Left lung (tissue), 10 donors: ENCODE results near the gene SERPINC1. TPM values are rescaled to one million over a fixed set of nuclear protein-coding genes. Genes with fewer than 3 reads are reported as not detected.

Source experiments
- ATAC-seq: fragments of 200-7000 bp; cut with Tn5 transposase; one replicate; pipeline ENCODE4 v1.9.1; 2020; ENCODE audit warnings: moderate library complexity
- DNase-seq, 4 donors: peaks; one replicate each; pipeline ENCODE4 v3.0.0-alpha.2; 2013 to 2020
- H3K27ac ChIP-seq, 2 donors: fragments of 200-600 bp; sonication (generic) in 1 of 2; one replicate each; pipeline versions ENCODE4 v1.5.0 to v1.8.0; 2020 to 2021
- H3K27me3 ChIP-seq, 2 donors: fragments of 200-600 bp; sonication (generic) in 1 of 2; one replicate each; pipeline versions ENCODE4 v1.5.0 to v1.8.0; 2020 to 2021
- H3K36me3 ChIP-seq, 2 donors: fragments of 200-600 bp; sonication (generic) in 1 of 2; one replicate each; pipeline versions ENCODE4 v1.5.0 to v1.8.0; 2020 to 2021
- H3K4me1 ChIP-seq, 2 donors: fragments of 200-600 bp; one replicate each; pipeline ENCODE4 v1.8.0; 2021
- H3K4me3 ChIP-seq, 2 donors: fragments of 200-600 bp; sonication (generic) in 1 of 2; one replicate each; pipeline versions ENCODE4 v1.5.0 to v1.8.0; 2020 to 2021; ENCODE audit warnings: mild to moderate bottlenecking in 1 of 2
- H3K9me3 ChIP-seq, 2 donors: fragments of 200-600 bp; sonication (generic) in 1 of 2; one replicate each; pipeline versions ENCODE4 v1.5.0 to v1.8.0; 2020 to 2021
- CTCF ChIP-seq, 2 donors: fragments of 200-600 bp; sonication (generic) in 1 of 2; IDR thresholded peaks; one replicate each; pipeline versions ENCODE4 v1.5.0 to v1.8.0; 2021; ENCODE audit warnings: antibody characterized with exemption in 2 of 2
- intact Hi-C, 2 donors: fragments of 100-400 bp; cut with DNase I; formaldehyde crosslinking; loops; one replicate each; pipeline versions ENCODE4 v1.11.2 to v1.14.2; 2022
- polyA plus RNA-seq, 6 donors: library from polyadenylated mRNA; unstranded; fragments of 120-200 nt; gene quantifications; one replicate each; pipeline ENCODE4 v1.2.1, GENCODE V29; 2013; ENCODE audit not compliant: insufficient read length in 6 of 6
- total RNA-seq, 2 donors: library from RNA; stranded (reverse); fragmentation: NEBNext Ultra II Directional; extraction: Animal tissue kit (Norgen Biotek cat#: 25700); gene quantifications; one replicate each; pipeline ENCODE4 v1.2.1, GENCODE V29; 2021
- donor health status: DM: no; HTN: yes; CAD: no.
- donor health status: DM: no; HTN: no; CAD: no.

SERPINC1 gene
- total and polyA plus RNA-seq, 8 donors, result 0.13 to 0.54 (median 0.43) TPM; not detected in 1

- DNase-seq (no peak), ATAC-seq (no peak)
- Histone ChIP-seq H3K4me1 (no peaks in the 10 kb centered on the region), H3K27me3 (no peaks in the 10 kb centered on the region), H3K4me3 (no peak overlapping the region), H3K9me3 (no peaks in the 10 kb centered on the region), H3K36me3 (no peaks in the 10 kb centered on the region), H3K27ac (no peak overlapping the region)
- intact Hi-C loops, result no loop called here
- no peak for TF ChIP-seq CTCF (IDR thresholded peaks at IDR 0.05)
Measured at GRCh38 chr1:173920861-173921260, 3.7 kb upstream of the SERPINC1 start.

- Histone ChIP-seq H3K27me3 (no peaks in the 10 kb centered on the region), H3K27ac (no peak overlapping the region), H3K4me1 (no peaks in the 10 kb centered on the region), H3K9me3 (no peaks in the 10 kb centered on the region), H3K4me3 (no peak overlapping the region), H3K36me3 (no peaks in the 10 kb centered on the region)
- DNase-seq, result no peak
- intact Hi-C loops, result no loop called here
- peak; percentile 75 for ATAC-seq
- no peak for TF ChIP-seq CTCF (IDR thresholded peaks at IDR 0.05)
Measured at GRCh38 chr1:173917635-173918493, 737 bp upstream of the SERPINC1 start.

GRCh38 chr1:173916667-173917066, 460 bp downstream of the SERPINC1 start:
- H3K27ac ChIP-seq, result no peak overlapping the region
- no peaks in the 10 kb centered on the region for H3K4me1 ChIP-seq
- DNase-seq, result no peak
- H3K9me3 ChIP-seq, result no peaks in the 10 kb centered on the region
- ATAC-seq, result no peak
- H3K36me3 ChIP-seq, result no peaks in the 10 kb centered on the region
- no peak overlapping the region for H3K4me3 ChIP-seq
- intact Hi-C loops, result no loop called here
- TF ChIP-seq CTCF (IDR thresholded peaks at IDR 0.05), result no peak
- no peaks in the 10 kb centered on the region for H3K27me3 ChIP-seq

GRCh38 chr1:173915596-173915995, 1.5 kb downstream of the SERPINC1 start:
- DNase-seq, result no peak
- no peaks in the 10 kb centered on the region for H3K4me1 ChIP-seq
- H3K27ac ChIP-seq, result no peak overlapping the region
- intact Hi-C loops, result no loop called here
- no peaks in the 10 kb centered on the region for H3K9me3 ChIP-seq
- no peak for TF ChIP-seq CTCF (IDR thresholded peaks at IDR 0.05)
- H3K4me3 ChIP-seq, result no peak overlapping the region
- H3K27me3 ChIP-seq, result no peaks in the 10 kb centered on the region
- ATAC-seq, result no peak
- no peaks in the 10 kb centered on the region for H3K36me3 ChIP-seq

- intact Hi-C loops, result no loop called here
- no peaks in the 10 kb centered on the region for H3K4me1 ChIP-seq
- DNase-seq (no peak), ATAC-seq (peak; percentile 26)
- no peaks in the 10 kb centered on the region for H3K9me3 ChIP-seq
- H3K27ac ChIP-seq, result no peak overlapping the region
- H3K27me3 ChIP-seq, result no peaks in the 10 kb centered on the region
- no peak overlapping the region for H3K4me3 ChIP-seq
- H3K36me3 ChIP-seq, result no peaks in the 10 kb centered on the region
- peak; percentile 34 to 53 for TF ChIP-seq CTCF (IDR thresholded peaks at IDR 0.05)
Measured at GRCh38 chr1:173914366-173914871, 2.7 kb downstream of the SERPINC1 start.
